ENCODE measurements around the gene GPX6.
"Not testable (repeated sequence)": the region's sequence is repeated elsewhere in the genome, so short reads cannot be mapped to it uniquely, and the experiment has no call there.

GPX6 gene, protein sequence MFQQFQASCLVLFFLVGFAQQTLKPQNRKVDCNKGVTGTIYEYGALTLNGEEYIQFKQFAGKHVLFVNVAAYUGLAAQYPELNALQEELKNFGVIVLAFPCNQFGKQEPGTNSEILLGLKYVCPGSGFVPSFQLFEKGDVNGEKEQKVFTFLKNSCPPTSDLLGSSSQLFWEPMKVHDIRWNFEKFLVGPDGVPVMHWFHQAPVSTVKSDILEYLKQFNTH

DNA sequence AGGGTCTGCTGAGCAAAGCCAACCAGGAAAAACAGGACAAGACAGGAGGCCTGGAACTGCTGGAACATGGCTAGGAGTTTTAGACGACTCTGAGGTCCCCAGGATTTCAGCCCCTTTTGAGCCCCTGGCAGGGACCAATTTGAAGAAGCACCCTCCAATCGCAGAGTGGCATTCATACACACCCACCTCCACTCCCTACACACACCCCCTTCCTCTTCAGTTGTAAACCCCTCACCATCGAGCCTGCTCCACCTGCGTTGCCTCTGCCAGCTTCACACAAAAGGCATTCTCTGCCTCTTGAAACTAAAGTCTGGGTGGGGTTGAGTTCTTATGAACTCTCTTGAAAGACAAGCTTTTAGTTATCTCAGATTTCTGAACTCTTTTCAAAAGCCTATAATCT is at the start of gene GPX6:
TSS of gene GPX6 (minus strand) at position 118 of the 400 bp plus-strand sequence. CDS start at position 68, 50 bp downstream.
- no peak for DNase-seq (ENCODE audit: low spot score)

DNA sequence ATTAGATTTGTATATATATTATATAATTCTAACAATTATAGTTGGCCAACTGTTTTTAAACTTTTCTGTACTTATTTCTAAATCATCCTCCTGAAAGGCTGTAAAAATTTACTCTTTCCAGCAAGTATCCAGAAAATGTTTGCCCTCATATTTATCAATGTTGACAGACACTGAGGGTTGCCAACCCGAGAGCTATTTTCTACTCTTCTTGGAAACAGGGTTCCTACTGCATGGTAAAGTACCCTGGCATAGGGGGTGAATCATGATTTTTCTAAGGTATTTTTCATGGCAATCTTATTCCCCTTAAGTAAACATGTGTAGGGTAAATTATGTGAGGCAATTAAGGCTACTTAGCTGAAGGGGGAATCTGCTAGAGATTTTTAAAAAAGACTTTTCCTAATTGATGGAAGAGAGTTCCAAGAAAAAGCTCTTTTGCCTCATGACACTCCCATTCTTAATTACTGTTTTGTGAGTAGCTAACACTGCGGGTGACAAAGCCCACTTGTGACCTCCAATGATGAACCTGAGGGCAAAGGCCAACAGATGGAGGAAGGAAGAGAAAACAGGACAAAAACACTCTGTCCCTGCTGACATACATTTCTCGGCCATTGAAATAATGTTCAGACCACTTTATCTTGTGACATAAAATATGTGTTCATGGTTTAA is 48.0 kb upstream of the GPX6 start:
- DNase-seq (ENCODE audit: low spot score): no peak

DNA sequence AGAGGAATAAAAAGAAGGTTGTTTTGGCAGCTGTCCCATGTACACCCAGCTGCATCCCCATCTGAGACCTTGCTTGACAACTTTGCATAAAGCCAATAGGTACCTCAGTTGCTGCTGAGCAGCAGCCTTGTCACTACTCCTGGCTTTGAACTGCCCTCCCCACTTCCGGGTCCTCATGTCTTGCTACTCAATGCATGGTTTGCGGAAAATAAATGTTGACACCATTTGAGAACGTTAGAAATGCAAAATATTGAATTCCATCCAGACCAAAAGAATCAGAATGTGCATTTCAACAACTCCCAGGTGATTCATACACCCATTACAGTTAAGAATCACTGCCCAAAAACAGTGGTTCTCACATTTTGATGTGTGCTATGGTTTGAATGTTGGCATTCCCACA is 43.0 kb upstream of the GPX6 start:
- DNase-seq (ENCODE audit: low spot score): no peak

DNA sequence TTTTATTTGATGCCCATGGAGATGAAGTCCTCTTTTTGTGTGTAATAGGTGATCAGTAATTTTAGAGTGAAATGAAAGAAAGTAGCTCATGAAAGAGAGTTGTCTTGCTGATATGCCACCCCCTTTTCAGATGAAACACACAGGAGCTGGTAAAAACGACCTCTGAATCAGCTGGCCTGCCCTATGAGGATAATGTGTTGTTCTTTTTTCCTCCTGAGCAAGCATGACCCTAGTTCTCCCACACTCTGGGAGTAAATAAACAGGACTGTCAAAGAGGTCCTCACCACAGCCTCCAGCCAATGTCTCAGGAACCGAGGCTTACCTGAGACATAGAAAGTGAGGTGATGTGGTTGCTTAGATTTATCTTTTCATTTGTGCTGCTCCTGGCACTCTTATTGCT is 39.5 kb upstream of the GPX6 start:
- DNase-seq (ENCODE audit: low spot score): no peak

DNA sequence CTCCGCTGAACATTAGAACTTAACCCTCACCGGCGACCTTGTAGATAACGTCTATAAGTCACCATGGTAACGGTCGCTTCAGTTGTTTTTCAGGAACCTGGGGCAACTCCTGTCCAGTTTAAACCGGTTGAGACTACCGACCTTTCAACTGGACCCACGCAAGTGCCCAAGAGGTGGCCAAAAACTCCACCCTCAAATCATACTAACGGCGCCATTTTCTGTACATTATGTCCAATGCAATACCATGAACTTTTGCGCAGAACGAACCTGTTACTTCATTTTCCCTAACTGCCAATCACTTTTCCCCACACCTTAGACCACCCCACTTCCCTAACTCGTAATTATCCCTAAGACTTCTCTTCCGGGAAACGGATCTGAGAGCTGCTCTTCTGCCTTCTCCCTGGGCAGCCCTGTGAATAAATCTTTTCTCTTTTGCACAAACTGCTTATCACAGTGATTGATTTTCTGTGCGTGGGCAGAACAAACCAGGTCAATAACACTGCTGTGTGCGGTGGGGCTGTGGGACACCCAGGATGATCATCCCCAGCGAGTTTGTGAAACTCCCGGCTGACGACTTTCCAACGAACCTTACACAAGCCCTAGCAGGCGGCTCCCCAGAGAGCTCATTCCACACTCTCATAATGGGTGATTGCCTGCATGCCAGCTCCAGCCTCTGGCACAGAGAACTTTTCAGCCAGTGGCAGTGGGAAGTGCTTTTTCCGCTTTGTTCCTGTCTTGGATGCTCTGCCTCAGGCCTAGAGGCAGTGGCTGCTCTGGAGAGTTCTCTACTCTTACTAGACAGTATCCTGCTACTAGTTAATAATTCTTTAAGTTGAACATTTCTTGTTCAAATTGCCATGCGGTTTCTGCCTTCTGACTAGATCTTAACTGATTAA is 38.6 kb upstream of the GPX6 start:
- DNase-seq (ENCODE audit: low spot score): no peak

DNA sequence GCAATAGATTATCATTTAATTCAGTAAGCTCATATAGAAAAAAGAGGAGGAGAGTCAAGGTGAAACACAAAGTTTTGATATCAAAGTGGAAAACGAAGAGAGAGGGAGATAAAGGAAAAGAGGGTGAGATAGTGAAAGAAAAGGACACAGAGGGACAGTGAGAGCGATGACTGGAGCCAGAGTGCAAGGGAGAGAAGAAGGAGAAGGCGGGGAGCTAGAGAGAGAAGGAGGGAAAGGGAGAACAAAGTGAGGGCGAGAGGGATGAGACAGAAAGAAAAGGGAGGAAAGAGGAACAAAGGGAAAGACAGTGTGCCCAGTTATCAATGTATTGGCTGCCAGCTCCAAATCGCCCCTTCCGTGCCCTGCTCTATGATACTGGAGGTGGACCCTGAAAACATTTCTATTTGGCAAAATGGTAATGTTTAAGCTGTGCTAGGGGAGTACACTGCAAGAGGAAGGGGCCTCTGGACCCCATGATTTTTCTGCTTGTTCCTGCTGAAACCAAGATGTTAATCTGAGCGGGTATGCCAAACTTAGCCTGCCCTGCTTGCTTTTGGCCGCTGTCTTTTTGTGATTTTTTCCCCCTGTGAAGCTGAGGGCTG is 37.9 kb upstream of the GPX6 start:
- no peak for DNase-seq (ENCODE audit: low spot score)

DNA sequence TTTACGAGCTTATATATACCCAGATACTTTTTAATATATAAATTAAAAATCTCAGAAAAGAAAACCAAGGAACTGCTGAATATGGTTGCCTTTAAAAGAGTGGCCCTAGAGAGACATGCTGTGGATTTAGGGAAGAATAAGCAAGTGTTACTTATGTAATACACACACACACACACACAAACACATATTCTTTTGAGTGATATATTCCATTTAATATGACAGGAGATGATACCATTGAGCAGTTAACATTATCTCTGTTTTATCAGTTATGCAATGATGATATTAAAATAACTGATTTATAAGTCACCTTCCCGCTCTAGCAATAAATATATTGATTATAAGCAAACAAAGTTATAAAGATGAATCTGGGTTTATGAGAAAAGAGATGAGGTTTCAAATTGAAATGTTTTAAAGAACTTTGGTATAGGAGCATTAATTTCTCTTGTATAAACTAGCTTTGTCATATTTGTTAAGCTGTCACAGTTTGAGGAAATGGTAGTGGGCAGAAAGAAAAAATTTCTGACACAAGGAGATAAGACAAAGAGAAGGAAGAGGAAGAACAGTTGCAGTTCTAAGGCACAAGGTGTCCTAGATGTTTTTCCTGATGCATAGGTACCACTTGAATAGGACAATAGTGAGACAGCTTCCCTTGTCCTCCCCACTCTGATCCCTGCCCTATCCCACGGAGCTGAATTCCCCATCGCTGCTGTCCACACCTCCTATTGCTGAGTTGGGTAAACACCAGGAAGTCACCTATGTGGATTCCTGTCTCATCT is 36.5 kb upstream of the GPX6 start:
- DNase-seq (ENCODE audit: low spot score): no peak

DNA sequence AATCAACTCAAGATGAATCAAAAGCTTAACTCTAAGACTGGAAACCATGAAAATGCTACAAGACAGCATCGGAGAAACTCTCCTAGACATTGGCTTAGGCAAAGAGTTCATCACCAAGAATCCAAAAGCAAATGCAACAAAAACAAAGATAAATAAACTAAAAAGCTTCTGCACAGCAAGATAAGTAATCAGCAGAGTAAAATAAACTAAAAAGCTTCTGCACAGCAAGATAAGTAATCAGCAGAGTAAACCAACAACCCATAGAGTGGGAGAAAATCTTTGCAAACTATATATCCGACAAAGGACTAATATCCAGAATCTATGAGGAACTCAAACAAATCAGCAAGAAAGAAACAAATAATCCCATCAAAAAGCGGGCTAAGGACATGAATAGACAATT is 31.4 kb upstream of the GPX6 start:
- DNase-seq (ENCODE audit: low spot score): not testable (repeated sequence)

DNA sequence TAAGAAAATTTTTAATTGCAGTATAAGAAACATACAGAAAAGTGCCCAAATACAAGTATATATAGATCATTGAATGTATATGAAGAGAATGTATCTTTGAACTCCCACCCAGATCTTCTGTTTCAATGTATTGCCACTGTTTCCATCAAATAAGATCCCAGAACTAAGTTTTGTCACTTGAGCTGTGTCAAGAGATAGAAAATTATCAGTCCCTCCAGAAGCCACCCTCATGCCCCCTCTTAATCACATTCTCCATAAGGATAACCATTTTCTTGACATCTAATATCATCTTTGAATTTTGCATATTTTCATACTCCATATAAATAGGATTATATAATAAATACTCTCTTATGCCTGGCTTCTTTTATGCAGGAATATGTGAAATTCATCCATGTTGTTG is 30.4 kb upstream of the GPX6 start:
- no peak for DNase-seq (ENCODE audit: low spot score)

DNA sequence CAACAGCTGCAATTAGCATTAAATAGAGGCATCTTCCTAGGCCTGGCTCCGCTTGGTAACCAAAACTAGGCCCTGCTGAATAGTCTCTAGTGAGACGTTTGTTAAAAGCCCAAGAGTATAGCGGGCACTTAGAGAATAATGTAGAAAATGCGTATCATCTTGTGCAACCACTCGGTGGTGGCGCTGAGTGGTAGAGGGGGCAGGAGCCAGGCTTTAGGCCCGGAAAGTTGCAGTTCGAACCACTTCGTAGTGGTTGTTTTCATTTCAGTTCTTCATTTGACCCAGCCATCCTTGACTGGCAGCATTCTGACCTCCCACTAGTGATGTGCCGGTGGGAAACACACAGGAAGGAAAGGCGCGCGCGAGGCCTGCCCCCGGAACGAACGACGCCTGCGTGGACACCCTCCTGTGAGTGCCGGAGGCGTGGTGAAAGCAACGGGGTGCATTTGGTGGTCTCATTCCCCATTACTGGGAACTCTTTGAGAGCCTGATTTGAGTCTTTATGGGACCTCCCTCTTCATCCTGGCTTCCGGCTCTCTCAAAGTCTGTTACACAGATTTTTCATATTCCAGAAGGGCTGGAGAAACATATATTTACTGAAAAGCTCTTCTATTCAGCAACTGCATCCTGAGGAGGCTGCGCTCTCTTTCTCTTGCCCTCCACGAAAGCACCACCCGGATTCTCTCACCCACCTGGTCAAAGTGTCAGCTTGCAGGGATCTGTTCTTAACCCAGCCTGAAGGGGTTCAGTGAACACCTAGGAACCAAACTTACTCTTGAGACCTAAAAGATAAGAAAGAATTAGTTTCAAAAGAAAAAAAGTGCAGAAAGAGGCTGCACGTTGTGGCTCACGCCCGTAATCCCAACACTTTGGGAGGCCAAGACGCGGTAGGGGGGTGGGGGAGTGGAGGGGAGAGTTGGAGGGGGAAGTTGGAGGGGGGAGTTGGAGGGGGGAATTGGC is 28.3 kb upstream of the GPX6 start:
- DNase-seq (ENCODE audit: low spot score): no peak

DNA sequence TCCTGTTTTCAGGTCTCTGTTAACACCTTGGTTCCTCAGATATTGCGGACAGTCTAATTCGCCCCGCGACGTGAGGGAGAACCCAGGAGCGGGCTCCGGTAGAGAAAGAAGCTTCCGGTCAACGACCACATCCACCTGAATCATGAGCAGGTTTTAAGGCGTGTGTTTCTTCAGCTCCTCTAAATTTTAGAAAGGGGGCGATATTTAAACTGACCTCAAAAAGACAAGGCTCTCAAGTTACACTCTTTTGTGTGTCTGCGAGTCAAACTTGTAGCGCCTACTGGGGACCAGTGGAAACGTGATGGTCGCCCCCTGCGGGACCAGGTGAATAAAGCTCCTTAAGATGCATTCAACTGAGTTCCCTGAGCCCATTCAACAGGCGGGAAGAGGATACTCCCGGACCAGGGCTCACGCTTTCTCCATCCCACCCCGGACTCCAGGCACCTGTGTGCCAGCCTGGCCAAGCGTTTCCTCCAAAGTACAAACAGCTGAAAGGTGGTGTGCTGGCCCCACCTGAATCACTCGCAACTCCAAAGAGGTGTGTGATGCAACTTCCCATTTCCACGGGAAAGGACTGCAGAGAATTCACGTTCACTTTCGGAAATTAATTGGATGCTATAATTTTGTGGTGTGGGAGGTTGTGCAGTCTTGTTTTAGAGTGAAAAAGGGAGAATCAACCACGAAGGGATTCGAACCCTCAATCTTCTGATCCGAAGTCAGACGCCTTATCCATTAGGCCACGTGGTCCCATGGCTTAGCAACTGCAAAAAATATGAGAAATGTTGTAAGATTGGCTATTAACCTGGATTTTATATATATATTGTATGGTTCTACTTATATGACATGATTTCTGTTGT is 27.1 kb upstream of the GPX6 start:
- DNase-seq (ENCODE audit: low spot score): peak; percentile 62

DNA sequence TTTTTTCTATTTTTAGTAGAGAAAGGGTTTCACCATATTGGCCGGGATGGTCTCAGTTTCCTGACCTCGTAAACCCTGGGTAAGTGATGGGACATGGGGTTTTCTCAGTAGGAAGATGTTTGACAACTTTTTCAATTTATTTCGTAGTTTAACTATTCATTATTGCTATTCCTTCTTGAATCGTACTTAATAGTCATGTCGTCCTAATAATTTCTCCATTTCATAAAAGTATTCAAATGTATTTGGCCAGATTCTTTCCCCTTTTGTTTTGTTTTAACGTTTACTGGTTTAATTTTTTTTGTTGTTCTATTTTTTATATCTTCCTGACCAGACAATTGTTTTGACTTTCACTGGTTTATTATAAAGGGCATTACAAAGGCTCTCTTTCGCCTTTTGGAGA is 26.4 kb upstream of the GPX6 start:
- DNase-seq (ENCODE audit: low spot score): no peak

DNA sequence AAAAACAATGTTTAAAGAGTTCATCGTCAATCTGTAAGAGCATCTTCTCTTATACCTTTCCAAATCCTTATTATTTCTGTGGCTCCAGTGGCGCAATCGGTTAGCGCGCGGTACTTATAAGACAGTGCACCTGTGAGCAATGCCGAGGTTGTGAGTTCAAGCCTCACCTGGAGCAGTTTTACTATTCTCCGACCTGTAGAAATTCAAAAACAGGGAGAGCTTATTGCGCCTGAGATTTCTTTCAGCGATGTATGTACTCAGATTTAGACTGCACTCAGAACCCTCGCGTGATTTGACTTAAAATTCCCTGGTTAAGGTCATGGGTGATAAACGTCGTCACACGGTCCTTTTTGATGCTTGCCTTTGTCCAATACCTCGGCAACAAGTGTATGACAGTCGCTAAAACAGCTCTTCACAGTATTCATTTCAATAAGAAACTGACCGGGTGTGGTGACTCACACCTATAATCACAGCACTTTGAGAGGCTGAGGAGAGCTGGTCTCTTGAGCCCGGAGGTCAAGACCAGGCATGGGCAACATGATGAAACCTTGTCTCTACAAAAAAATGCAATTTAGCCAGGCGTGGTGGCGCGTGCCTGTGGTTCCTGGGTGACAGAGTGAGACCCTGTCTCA is 22.0 kb upstream of the GPX6 start:
- DNase-seq (ENCODE audit: low spot score): peak; percentile 5

DNA sequence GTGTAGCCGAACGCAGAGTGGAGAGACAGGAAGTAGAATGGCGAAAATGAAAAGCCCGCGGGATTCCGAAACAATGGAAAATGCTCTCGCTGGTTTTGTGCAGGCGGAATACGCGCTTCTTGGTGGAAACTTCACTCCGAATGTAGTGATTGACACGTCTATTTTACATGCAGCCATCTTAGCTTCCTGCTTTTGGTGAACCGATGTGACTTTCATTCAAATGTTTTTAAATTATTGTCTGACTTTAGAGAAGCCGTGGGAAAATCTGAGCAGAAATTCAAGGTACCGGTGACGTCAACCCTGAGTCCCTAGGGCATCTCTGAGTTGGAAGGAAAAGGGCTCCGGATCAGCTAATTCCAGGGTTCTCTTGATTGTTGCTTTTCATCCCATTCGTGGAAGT is 21.5 kb upstream of the GPX6 start:
- no peak for DNase-seq (ENCODE audit: low spot score)

DNA sequence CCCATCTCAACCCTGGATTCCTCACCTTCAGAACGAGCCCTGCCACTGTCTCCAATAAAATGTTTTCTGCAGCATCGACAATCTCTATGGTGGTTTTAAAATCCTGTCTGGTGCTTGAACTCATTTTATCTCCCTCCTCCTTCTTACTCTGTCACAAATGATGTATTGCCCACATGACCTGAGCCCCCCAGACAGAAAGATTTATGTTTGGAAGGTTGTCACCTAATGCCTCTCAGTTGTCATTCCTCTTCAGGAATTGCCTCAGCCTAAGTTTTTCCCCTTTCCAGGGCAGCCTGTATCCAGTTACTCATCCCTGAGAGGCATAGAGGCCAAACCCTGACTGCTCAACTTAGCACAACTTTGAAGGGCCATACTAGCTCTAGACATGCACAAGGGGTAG is 19.3 kb upstream of the GPX6 start:
- DNase-seq (ENCODE audit: low spot score): no peak

DNA sequence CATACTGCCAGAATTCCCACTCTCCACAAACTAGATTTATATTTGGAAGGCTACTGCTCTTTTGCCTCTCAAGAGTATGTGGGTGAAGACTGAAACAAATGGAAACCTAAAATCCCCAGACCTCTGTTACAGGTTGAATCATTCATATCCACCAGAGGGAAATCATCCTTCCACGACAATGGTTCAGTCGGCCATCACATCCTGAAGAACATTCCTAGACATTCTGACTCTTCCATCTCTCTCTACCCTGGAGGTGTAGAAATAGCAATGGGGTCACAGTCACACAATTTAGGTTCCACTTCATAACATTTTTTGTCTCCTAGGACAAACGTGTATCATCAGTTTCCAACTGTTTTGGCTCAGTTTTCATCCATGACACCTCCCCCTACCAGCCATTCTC is 18.7 kb upstream of the GPX6 start:
- no peak for DNase-seq (ENCODE audit: low spot score)

DNA sequence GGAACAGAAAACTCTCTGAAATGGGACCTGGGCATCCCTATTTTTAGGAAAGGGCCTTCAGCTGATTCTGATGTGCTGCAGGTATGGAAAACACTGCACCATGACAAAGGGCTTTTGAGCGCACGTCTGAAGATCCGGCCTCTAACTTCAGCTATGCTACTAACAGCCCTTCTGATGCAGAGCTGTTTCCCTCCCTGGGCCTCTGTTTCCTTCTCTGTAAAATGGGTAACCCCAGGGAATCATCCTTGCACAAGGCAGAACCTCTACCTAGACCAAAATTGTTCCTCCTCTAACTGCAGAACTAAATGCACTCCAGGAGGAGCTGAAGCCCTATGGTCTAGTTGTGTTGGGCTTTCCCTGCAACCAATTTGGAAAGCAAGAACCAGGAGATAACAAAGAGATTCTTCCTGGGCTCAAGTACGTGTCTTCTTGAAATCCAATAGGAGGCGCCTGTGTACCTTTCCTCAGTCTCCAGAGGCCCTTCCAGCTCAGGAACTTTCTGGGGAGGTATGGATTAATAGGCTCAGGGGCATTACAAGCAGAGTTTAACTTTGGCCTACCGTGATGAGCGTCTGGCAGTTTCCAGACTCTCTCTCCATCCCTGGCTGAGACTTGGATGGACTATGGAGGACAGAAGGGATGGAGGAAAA is 16.0 kb upstream of the GPX6 start:
- DNase-seq (ENCODE audit: low spot score): no peak

DNA sequence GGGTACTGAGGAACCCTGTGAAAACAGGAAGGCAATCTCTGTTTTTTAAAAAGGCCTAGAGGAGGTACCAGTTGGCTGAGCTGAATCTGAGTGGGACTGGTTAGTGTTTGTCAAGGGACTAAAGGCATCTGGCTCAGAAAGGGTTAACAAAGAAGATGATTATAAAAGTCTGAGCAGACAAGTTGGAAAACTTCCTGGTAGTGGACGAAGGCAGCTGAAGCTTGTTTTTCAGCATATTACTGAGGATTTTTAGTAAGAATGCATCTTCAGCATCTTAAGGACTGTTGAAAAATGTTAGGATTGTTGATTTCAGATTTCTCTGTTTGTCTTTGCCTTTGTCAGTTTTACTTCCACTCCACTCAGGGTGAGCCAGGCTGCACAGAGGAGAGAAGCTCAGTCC is 15.2 kb upstream of the GPX6 start:
- no peak for DNase-seq (ENCODE audit: low spot score)

All from CD4-positive, alpha-beta T cell treated with Interleukin-15 for 4 hours (primary cell).